ENCODE data around the gene NAIF1. TPM values are rescaled to one million over a fixed set of nuclear protein-coding genes. Genes with fewer than 3 reads are reported as not detected.

The NAIF1 gene
- total RNA-seq, 4 donors from 2014 or later: 0.60 to 23.2 (median 14.0) TPM

- H3K4me3 ChIP-seq: no peak overlapping the region
- H3K27ac ChIP-seq: peak overlapping the region in 3 of 4 donors; percentile 66 to 78 (median 78)
- no peaks in the 10 kb centered on the region for H3K36me3 ChIP-seq
- DNase-seq: no peak
- H3K4me1 ChIP-seq: peaks cover 18 to 57% (median 27%) of the 10 kb centered on the region in 4 donors
- in situ Hi-C loops (cut with MboI; ENCODE audit: low pct_ligation_motif_present in 1 of 4, low pct_unique_long_range_greater_than_20kb in 1 of 4, low sequenced_read_pairs in 3 of 4) (no loop called here), intact Hi-C loops (cut with DNase I; ENCODE audit: low total_unique reads) (loop anchor here (5.0 kb wide), 1 partner anchor 1393 kb away; no protein-coding TSS in a partner anchor)
- H3K27me3 ChIP-seq: no peaks in the 10 kb centered on the region
- 78 to 79% methylated on average over 3 of the region's 3 CpGs for WGBS, 2 donors (ENCODE audit: low coverage in 1 of 2)
- no peaks in the 10 kb centered on the region for H3K9me3 ChIP-seq
- TF ChIP-seq POLR2AphosphoS5 (IDR thresholded peaks at IDR 0.05) (no peak), POLR2A (IDR thresholded peaks at IDR 0.05) (no peak), EP300 (IDR thresholded peaks at IDR 0.05; ENCODE audit: low read depth) (no peak), CTCF (IDR thresholded peaks at IDR 0.05) (no peak)
Measured at GRCh38 chr9:128054087-128054486, 13.0 kb downstream of the NAIF1 start.

GRCh38 chr9:128053560-128053959 is 13.6 kb downstream of the NAIF1 start:
- WGBS, 2 donors (ENCODE audit: low coverage in 1 of 2): 78 to 83% methylated on average over 6 to 11 of the region's 11 CpGs
- Histone ChIP-seq H3K4me3 (no peak overlapping the region), H3K4me1 (peaks cover 18 to 52% (median 25%) of the 10 kb centered on the region in 4 donors), H3K9me3 (no peaks in the 10 kb centered on the region), H3K36me3 (no peaks in the 10 kb centered on the region), H3K27ac (peak overlapping the region in 3 of 4 donors; percentile 66 to 78 (median 78)), H3K27me3 (no peaks in the 10 kb centered on the region)
- intact Hi-C loops (cut with DNase I; ENCODE audit: low total_unique reads): loop anchor here (5.0 kb wide), 1 partner anchor 1394 kb away; no protein-coding TSS in a partner anchor
- TF ChIP-seq EP300 (IDR thresholded peaks at IDR 0.05; ENCODE audit: low read depth) (no peak), POLR2AphosphoS5 (IDR thresholded peaks at IDR 0.05) (no peak), CTCF (IDR thresholded peaks at IDR 0.05) (no peak), POLR2A (IDR thresholded peaks at IDR 0.05) (no peak)
- in situ Hi-C loops (cut with MboI; ENCODE audit: low pct_ligation_motif_present in 1 of 4, low pct_unique_long_range_greater_than_20kb in 1 of 4, low sequenced_read_pairs in 3 of 4): no loop called here
- no peak for DNase-seq

GRCh38 chr9:128051932-128052709 is 15.0 kb downstream of the NAIF1 start:
- 77 to 91% methylated on average over 6 to 13 of the region's 15 CpGs for WGBS, 2 donors (ENCODE audit: low coverage in 1 of 2)
- in situ Hi-C loops (cut with MboI; ENCODE audit: low pct_ligation_motif_present in 1 of 4, low pct_unique_long_range_greater_than_20kb in 1 of 4, low sequenced_read_pairs in 3 of 4): no loop called here
- TF ChIP-seq EP300 (IDR thresholded peaks at IDR 0.05; ENCODE audit: low read depth) (no peak), POLR2AphosphoS5 (IDR thresholded peaks at IDR 0.05) (peak in 2 of 3 donors; percentile 53 to 68), CTCF (IDR thresholded peaks at IDR 0.05) (no peak), POLR2A (IDR thresholded peaks at IDR 0.05) (peak; percentile 13)
- intact Hi-C loops (cut with DNase I; ENCODE audit: low total_unique reads): loop anchor here (5.0 kb wide), 1 partner anchor 1395 kb away; no protein-coding TSS in a partner anchor
- peak; percentile 76 for DNase-seq
- Histone ChIP-seq H3K9me3 (no peaks in the 10 kb centered on the region), H3K27me3 (no peaks in the 10 kb centered on the region), H3K4me3 (no peak overlapping the region), H3K36me3 (no peaks in the 10 kb centered on the region), H3K4me1 (peaks cover 16 to 38% (median 19%) of the 10 kb centered on the region in 4 donors), H3K27ac (peak overlapping the region in 3 of 4 donors; percentile 13 to 46 (median 43))

- Histone ChIP-seq H3K4me3 (no peak overlapping the region), H3K4me1 (peaks cover 0 to 17% (median 0%) of the 10 kb centered on the region in 4 donors), H3K9me3 (no peaks in the 10 kb centered on the region), H3K27ac (peak overlapping the region in 1 of 4 donors; percentile 35), H3K27me3 (no peaks in the 10 kb centered on the region), H3K36me3 (no peaks in the 10 kb centered on the region)
- no peak for DNase-seq
- WGBS, 2 donors (ENCODE audit: low coverage in 1 of 2): 33 to 34% methylated on average over 2 to 3 of the region's 3 CpGs
- TF ChIP-seq CTCF (IDR thresholded peaks at IDR 0.05) (no peak), POLR2AphosphoS5 (IDR thresholded peaks at IDR 0.05) (no peak), POLR2A (IDR thresholded peaks at IDR 0.05) (no peak), EP300 (IDR thresholded peaks at IDR 0.05; ENCODE audit: low read depth) (no peak)
- in situ Hi-C loops (cut with MboI; ENCODE audit: low pct_ligation_motif_present in 1 of 4, low pct_unique_long_range_greater_than_20kb in 1 of 4, low sequenced_read_pairs in 3 of 4): loop anchor here in 1 of 4 donors (25.0 kb wide), 1 partner anchor 87 kb away; the partner anchor contains the start of genes LCN2 and PTGES2
- intact Hi-C loops (cut with DNase I; ENCODE audit: low total_unique reads): loop anchor here (5.0 to 10.0 kb wide), 2 partner anchors 65 to 1397 kb away; partner anchors contain the start of gene EEIG1
Measured at GRCh38 chr9:128049843-128050242, 17.3 kb downstream of the NAIF1 start.

All from transverse colon (tissue), 4 donors.